Activated CD4-positive, alpha-beta T cell treated with anti-CD3 and anti-CD28 coated beads for 4 hours (primary cell): ENCODE measurements around the gene PAFAH1B2.

Experiments
- DNase-seq, 2 donors: peaks; one replicate each; pipeline ENCODE4 v3.0.0-alpha.2; 2020

PAFAH1B2 gene

DNA sequence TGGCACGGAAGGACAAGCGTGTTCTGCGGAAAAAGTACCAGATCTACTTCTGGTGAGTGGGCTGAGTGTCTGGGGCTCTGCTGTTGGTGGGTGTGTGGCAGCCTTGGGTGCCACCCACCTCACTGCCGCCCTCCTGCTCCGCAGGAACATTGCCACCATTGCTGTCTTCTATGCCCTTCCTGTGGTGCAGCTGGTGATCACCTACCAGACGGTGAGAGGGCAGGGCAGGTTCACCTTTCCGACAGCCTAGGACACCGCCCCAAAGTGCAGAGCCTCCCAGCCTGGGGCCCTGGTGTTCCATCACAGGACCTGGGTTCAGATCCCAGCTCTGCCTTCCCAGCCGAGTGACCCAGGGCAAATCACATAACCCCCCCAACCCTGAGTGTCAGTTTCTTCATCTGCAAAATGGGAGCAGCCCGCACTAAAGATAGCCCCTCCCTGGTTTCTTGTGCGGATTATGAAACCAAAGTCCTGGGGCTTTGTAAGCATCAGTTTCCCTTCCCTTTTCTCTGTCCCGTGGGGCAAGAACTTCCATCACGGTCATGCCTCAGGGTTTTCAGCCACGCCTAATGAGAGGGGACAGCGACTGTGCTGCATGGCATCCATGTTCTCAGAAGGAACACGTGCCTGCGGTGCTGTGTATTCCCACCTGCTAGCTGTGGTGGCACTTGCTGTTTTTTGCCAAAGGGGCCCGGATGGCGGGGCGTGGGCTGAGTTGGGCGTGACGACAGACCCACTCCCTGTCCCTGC lies 45.3 kb downstream of the PAFAH1B2 start:
- DNase-seq, result no peak

DNA sequence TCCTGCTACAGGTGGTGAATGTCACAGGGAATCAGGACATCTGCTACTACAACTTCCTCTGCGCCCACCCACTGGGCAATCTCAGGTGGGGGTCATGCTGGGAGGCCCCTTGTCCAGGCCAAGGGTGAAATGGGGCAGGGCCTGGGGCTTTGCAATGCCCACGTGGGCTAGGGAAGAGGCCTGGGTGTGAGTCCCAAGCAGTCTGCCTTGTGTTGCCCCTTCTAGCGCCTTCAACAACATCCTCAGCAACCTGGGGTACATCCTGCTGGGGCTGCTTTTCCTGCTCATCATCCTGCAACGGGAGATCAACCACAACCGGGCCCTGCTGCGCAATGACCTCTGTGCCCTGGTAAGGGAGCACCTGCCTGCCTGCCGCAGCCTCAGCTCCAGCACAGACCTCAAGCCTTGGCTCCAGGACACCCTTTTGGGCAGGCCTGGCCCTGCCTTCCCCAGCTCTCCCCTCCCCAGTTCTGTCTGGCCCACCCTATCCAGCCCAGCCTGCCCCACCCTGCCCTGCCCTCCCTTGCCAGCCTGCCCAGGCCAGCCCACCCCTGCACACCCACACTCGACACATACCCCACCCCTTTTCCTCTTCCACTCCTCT lies 46.0 kb downstream of the PAFAH1B2 start:
- DNase-seq, result no peak

DNA sequence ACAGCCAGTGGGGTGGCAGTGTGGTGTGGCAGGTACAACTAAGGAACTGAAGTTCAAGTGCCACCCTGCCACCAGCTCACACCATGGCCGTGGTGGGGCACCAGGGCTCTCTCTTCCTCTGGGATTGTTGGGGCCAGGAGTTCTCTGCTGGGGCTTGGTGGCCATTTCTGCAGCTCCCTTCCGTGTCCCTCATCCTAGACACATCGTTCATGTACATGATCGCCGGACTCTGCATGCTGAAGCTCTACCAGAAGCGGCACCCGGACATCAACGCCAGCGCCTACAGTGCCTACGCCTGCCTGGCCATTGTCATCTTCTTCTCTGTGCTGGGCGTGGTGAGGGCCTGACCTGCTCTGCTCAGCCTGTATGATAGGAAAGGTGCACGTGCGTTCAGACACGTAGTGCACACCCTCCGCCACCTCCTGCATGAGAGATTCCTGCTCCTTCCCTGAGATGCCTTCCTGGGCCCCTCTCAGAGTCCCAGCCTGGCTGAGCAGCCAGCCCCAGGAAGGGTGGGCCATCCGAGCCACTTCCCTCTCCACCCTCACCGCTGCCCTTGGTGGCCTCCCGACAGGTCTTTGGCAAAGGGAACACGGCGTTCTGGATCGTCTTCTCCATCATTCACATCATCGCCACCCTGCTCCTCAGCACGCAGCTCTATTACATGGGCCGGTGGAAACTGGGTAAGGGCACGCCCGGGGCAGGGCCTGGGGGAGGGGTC lies 47.8 kb downstream of the PAFAH1B2 start:
- no peak for DNase-seq

DNA sequence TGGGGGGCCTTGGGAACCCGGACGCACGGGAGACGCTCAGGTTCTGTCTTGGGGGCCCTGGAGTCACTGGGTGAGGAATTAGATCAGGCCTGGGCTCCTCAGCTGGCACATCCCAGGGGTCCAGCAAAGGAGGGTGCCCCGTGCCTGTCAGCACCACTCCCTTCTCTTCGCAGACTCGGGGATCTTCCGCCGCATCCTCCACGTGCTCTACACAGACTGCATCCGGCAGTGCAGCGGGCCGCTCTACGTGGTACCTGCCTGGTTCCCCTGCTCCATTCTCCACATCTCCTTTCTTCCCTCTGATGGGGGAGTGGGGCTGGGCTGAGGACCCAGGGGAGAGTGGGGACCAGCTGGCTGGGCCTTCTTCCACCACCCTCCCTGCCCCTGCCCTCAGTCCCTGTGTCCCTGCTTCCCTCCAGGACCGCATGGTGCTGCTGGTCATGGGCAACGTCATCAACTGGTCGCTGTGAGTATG lies 48.4 kb downstream of the PAFAH1B2 start:
- DNase-seq, result no peak

DNA sequence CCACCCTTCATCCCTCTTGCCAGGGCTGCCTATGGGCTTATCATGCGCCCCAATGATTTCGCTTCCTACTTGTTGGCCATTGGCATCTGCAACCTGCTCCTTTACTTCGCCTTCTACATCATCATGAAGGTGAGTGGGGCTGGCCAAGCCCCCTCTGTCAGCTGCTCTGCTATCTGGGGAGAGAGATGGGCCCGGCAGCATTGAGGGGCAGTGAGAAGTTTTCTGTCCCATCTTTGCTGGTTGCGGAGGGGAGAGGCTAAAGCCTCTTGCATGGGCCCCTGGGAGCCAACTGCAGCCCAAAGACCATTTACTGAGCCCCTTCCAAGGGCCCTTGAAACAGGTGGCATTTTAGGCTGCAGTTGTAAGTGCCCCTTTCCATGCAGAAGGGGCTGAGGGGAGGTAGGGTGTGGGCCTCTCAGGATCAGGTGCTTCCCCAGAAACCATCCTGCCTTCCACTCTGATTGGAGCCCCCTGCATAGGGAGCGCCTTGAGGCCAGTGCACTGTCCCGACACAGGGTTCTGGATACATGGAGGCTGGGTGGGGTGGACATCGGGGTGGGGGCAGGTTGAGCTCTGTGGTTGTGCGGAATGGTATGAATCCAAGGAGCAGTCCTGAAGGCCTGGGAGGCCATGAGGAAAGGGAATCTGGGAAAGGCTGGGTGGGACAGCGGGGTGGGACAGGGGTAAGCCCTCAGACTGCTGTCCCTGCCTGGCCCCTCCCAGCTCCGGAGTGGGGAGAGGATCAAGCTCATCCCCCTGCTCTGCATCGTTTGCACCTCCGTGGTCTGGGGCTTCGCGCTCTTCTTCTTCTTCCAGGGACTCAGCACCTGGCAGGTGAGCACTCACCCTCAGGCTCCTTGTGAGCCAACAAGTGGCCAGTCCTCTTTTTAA lies 49.3 kb downstream of the PAFAH1B2 start:
- DNase-seq, result no peak

DNA sequence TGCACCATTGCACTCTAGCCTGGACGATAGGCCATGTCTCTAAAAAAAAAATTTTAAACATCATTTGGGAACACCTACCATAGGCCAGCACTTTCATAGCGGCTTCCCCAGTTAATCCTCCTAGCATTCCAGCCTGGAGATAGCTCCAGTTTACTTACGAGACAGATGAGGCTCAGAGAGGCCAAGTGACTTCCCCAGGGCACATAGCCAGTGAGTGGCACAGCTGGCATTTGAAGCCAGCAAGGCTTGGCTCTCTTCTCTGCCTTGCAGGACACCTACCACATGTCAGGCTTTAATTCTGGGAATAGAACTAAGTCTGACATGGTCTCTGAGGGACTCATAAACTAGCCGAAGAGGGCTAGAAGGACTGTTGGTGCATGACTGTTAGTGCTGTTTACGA lies 50.2 kb downstream of the PAFAH1B2 start:
- no peak for DNase-seq

DNA sequence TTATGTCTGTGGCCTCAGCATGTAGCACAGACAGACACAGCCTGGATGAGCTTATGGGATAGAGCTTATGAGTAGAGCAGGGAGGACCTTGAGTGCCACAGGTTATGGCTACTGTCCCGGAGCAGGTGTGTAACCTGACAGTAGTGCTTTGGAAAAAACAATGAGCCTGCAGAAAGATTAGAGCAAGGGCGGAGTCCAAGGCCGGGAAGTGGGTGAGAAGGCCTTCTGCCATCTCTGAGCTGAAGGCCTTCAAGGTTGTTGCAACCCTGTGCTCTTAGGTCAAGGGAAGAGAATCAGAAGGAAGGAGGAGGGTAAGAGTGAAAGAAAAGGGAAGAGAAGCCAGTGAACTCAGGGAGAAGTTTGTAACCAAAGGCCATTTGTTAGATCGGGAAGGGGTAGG lies 51.2 kb downstream of the PAFAH1B2 start:
- DNase-seq, result no peak

DNA sequence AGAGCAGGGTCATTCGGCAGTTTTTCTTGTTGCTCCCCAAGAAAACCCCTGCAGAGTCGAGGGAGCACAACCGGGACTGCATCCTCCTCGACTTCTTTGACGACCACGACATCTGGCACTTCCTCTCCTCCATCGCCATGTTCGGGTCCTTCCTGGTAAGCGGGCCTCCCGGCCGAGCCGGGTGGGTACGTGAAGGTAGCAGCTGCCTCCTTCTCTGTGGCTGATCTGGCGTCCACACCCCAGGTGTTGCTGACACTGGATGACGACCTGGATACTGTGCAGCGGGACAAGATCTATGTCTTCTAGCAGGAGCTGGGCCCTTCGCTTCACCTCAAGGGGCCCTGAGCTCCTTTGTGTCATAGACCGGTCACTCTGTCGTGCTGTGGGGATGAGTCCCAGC lies 51.7 kb downstream of the PAFAH1B2 start:
- no peak for DNase-seq

DNA sequence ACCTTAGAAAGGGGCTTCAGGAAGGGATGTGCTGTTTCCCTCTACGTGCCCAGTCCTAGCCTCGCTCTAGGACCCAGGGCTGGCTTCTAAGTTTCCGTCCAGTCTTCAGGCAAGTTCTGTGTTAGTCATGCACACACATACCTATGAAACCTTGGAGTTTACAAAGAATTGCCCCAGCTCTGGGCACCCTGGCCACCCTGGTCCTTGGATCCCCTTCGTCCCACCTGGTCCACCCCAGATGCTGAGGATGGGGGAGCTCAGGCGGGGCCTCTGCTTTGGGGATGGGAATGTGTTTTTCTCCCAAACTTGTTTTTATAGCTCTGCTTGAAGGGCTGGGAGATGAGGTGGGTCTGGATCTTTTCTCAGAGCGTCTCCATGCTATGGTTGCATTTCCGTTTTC lies 52.9 kb downstream of the PAFAH1B2 start:
- no peak for DNase-seq

DNA sequence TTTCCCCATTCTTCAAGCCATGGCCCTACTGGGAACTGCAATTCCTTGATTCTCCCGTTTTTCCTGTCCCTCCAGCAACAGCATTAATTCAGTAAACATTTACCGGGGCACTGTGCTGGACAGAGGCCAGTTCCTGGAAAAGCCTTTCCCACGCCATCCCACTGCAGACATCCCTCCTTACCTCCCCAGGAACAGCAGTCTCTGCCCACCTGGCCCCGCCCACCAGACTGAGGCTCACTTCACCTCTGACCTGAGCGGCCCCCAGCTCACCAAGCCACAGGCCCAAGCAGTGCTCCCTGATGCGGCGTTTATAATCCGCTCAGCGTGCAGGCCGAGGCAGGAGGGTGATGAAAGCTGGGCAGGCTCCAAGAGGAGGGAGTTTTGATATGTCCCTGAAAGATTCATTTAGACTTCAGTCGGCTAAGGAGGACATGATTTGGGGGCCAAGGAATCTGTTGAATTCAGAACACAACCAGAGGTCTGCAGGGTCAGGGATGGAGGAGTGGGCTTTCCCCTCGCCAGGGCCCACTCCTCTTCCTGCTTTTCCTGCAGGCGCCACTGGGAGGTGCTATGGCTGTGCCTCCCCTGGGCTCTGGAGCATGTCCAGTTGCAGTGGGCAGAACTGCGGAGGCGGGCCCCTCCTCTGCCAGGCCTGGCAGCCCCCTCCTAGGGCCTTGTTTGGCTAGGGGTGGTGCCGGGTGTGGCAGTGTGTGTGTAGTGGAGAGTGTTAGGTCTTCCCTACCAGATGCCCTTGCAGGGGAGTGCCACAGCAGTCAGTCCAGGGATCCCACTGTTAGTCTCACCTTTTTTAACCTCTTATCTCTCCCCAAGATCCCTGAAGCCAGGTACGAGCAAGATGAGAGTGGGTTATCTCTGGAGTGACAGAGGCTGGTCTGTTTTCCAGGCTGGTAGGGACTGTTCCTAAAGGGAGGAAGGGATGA lies 53.7 kb downstream of the PAFAH1B2 start:
- no peak for DNase-seq

DNA sequence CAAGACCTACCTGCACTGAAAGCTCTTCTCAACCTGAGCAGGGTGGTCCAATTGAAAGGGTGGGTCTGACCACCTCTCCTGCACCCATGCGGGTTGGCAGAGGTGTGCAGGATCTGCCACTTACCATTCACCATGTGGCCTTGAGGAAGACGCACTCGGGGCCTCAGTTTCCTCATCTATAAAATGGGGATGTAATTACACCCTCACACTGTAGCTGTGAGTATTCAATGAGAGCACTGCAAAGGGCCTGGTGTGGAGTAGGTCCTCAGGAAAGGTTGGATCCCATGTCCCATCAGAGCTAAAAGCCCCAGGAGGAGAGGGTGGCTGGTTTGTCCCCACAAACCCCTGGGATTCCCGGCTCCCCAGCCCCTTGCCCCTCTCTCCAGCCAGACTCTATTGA lies 54.5 kb downstream of the PAFAH1B2 start:
- no peak for DNase-seq

DNA sequence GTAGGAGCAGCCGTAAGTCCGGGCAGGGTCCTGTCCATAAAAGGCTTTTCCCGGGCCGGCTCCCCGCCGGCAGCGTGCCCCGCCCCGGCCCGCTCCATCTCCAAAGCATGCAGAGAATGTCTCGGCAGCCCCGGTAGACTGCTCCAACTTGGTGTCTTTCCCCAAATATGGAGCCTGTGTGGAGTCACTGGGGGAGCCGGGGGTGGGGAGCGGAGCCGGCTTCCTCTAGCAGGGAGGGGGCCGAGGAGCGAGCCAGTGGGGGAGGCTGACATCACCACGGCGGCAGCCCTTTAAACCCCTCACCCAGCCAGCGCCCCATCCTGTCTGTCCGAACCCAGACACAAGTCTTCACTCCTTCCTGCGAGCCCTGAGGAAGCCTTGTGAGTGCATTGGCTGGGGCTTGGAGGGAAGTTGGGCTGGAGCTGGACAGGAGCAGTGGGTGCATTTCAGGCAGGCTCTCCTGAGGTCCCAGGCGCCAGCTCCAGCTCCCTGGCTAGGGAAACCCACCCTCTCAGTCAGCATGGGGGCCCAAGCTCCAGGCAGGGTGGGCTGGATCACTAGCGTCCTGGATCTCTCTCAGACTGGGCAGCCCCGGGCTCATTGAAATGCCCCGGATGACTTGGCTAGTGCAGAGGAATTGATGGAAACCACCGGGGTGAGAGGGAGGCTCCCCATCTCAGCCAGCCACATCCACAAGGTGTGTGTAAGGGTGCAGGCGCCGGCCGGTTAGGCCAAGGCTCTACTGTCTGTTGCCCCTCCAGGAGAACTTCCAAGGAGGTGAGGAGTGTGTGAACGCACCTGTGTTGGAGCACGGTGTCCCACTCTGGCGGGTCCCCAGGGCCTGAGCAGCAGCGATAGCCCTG lies 55.2 kb downstream of the PAFAH1B2 start, which contains the start of gene TAGLN:
TAGLN (plus strand) TSS at position 318 of the 863 bp plus-strand sequence. CDS start 3,644 bp downstream, outside the sequence.
- no peak for DNase-seq

DNA sequence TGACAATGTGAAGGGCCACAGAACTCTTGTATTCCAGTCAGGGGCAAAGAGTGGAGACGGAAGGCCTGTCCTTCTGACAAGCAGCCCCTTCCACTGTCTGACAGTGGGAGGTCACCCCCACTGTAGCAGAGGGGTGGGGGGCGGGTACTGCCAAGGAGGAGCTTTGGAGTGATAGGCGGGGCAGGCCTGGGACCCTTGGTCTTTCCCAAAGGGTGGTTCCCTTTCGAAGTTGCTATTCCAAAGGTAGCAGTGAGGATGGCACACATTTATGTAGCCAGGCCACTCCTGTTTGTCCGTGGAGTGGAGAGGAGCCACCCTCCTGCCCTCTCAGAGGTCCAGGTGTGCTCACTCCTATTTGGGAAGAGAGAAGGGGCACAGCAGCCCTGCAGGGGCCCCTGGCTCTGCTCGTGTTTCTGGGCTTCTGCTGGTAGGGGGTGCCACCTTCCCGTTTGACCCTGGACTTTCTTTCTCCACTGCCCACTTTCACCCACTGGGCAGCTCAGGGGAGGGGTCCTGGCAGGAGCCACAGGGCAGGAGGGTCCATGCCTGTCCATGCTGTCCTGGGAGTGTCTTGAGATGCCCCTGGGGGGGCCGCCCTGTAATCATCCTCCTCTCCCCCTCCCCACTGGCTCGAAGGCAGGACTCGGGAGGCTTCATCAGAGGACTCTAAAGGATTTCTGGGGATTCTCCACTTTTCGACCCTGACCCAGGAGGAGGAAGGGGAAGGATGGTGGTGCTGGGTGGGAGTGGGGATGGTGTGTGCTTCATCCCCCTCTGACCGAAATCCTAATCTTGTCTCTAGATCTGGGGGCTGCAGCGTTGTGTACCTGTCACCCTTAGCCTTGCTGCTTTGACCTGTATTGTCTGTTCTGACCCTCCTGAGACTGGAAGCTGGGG lies 56.1 kb downstream of the PAFAH1B2 start:
- no peak for DNase-seq

DNA sequence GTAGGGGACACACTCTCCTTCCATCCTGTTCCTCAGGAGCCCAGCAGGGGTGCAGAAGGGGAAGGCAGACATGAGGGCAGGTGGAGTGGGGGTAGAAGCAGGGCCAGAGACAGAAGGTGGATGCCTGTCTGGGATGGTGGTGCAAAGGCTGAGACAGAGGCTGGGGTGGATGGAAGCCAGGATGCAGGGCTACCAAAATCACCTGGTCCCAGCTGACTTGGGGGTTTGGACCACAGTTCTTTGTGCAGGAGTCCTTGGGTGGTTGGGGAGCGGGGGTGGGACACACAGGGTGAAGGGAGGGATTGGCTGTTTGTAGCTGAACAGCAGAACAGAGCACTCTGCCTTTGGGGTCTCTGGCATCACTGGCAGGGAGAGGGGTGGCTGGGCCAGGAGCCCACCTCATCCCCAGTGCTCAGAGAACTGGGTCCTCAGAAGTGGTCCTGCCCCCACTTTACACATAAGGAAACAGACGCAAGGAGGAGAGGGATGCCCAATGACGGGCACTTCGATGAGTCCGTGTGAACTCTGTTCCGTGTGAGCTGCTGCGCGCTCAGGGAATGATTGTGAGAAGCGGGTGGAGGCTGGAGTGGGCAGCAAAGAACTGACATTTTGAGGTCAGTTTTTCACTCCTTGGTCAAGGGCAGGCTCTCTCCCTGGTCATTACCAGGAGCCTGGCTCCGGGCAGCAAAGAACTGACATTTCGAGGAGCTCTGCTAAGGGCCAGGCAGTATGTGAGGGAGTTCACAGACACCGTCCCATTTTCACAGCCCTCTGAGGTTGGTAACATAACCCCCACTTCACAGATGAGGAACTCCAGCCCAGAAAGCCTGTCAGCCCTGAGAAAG lies 56.9 kb downstream of the PAFAH1B2 start:
- DNase-seq, result no peak

DNA sequence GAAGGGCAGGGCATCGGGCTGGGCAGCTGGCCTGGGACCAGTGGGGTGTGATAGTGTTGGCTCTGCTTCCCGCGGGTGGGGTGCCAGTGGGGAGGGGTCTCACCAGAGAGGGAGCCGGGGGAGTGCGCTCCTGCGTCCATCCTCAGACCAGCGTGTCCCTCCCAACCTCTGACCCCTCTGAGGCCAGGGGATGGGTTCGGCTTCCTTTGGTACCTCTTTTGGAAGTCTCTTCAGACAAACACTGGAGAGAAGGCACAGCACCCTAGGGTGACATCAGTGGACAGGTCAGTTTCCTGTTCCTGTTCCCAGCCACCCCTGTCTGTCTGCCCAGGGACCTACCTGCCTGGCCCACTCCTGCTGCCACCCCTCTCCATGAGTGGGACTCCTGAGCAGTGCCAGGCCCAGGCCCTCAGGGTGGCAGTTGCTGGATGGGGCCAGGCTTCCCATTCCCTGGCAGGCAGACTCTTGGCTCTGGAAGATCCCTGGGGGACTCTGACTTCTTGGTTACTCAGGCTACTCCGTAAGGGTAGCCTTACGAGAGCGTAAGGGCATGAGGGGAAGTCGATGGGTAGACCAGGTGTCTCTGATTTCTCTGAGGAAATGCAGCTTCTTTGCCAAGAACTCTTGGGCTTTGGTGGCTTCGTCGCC lies 57.7 kb downstream of the PAFAH1B2 start:
- DNase-seq, result no peak

DNA sequence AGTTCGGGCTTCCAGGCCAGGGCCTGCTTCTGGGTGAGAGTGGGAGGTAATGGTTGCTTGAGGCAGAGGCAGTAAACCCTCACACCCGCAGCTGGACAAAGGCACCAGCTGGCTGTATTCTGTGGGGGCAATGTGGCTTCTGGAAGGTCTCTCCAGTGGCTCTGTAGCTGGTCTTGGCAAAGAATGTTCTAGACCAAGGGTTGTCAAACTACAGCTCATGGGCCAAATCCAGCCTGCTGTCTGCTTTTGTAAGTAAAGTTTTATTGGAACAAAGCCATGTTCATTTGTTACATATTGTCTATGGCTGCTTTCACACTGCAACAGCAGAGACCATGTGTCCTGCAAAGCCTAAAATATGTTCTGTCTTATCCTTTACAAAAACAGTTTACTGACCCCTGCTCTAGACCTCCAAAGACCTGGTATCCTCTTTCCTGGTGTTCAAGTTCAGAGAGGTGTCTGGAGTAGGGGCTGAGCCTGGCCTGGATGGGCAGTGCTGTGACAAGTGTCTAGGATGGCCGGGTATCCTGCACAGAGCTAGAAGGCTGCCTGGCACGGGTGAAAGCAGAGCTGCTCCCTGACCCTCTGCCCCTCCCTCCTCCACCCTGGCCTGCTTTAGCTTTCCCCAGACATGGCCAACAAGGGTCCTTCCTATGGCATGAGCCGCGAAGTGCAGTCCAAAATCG lies 58.4 kb downstream of the PAFAH1B2 start:
- DNase-seq, result no peak

DNA sequence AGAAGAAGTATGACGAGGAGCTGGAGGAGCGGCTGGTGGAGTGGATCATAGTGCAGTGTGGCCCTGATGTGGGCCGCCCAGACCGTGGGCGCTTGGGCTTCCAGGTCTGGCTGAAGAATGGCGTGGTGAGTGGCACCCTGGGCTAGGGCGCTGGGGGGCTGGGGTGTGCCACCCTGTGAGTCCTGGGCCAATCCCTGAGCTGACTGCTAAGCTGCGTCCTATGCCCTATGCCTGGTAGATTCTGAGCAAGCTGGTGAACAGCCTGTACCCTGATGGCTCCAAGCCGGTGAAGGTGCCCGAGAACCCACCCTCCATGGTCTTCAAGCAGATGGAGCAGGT lies 59.0 kb downstream of the PAFAH1B2 start:
- no peak for DNase-seq
